ENCODE data around the gene MT1H. TPM values are rescaled to one million over a fixed set of nuclear protein-coding genes. Genes with fewer than 3 reads are reported as not detected.

MT1H gene
- polyA plus RNA-seq, 3 donors: 0.76 TPM; not detected in 2

GRCh38 chr16:56635441-56635967 lies 34.1 kb upstream of the MT1H start:
- Mint-ChIP-seq H3K4me1 (peaks cover 27% of the 10 kb centered on the region), H3K4me3 (peak overlapping the region in 1 of 2 donors; percentile 91), H3K9me3 (peaks cover 0 to 21% (median 10%) of the 10 kb centered on the region in 7 donors), H3K27me3 (ENCODE audit: low read depth in 3 of 3) (peaks cover 96 to 100% (median 98%) of the 10 kb centered on the region in 3 donors), H3K36me3 (peaks cover 0 to 9% of the 10 kb centered on the region in 2 donors), H3K27ac (no peak overlapping the region)
- Histone ChIP-seq H3K79me2 (ENCODE audit: insufficient read depth, low read length) (no peaks in the 10 kb centered on the region), H3K4me3 (replicated peaks in 1 of 3; ENCODE audit: low read depth in 2 of 3, low read length in 3 of 3) (no peak overlapping the region), H3K27me3 (ENCODE audit: control insufficient read depth in 2 of 2, insufficient read depth in 2 of 2, low read length in 2 of 2) (peaks cover 95 to 99% of the 10 kb centered on the region in 2 donors), H3K4me2 (replicated peaks; ENCODE audit: extremely low read depth, low read length, poor library complexity, severe bottlenecking) (no peak overlapping the region), H3K9me3 (replicated peaks in 1 of 2; ENCODE audit: control insufficient read depth in 1 of 2, insufficient read depth in 1 of 2, low read length in 2 of 2) (peaks cover 0 to 67% of the 10 kb centered on the region in 2 donors), H3K9ac (ENCODE audit: insufficient read depth, low read length, poor library complexity, severe bottlenecking) (no peak overlapping the region), H4K20me1 (ENCODE audit: insufficient read depth, low read length) (no peaks in the 10 kb centered on the region), H3K4me1 (ENCODE audit: control insufficient read depth in 1 of 2, insufficient read depth in 2 of 2, low read length in 2 of 2) (peaks cover 13 to 20% of the 10 kb centered on the region in 2 donors), H3K27ac (ENCODE audit: low read depth in 1 of 2, low read length in 2 of 2) (no peak overlapping the region), H3K36me3 (replicated peaks in 1 of 2; ENCODE audit: control insufficient read depth in 1 of 2, insufficient read depth in 2 of 2, low read length in 2 of 2) (no peaks in the 10 kb centered on the region), H2AFZ (ENCODE audit: insufficient read depth, low read depth, low read length, poor library complexity, severe bottlenecking) (no peak overlapping the region)
- no peak for DNase-seq
- no peak for TF ChIP-seq CTCF (IDR thresholded peaks at IDR 0.05)
- 1% methylated on average over 35 of the region's 40 CpGs for WGBS (ENCODE audit: insufficient coverage)
- intact Hi-C loops (cut with micrococcal nuclease): no loop called here

- Mint-ChIP-seq H3K36me3 (peaks cover 0 to 6% of the 10 kb centered on the region in 2 donors), H3K9me3 (peaks cover 0 to 18% (median 10%) of the 10 kb centered on the region in 7 donors), H3K4me1 (peaks cover 25% of the 10 kb centered on the region), H3K27me3 (ENCODE audit: low read depth in 3 of 3) (peaks cover 95 to 99% (median 97%) of the 10 kb centered on the region in 3 donors), H3K4me3 (peak overlapping the region in 1 of 2 donors; percentile 91), H3K27ac (no peak overlapping the region)
- H2AFZ ChIP-seq (ENCODE audit: insufficient read depth, low read depth, low read length, poor library complexity, severe bottlenecking): no peak overlapping the region
- H3K9ac ChIP-seq (ENCODE audit: insufficient read depth, low read length, poor library complexity, severe bottlenecking): no peak overlapping the region
- no peak overlapping the region for H3K4me3 ChIP-seq (replicated peaks in 1 of 3; ENCODE audit: low read depth in 2 of 3, low read length in 3 of 3)
- peaks cover 13 to 19% of the 10 kb centered on the region in 2 donors for H3K4me1 ChIP-seq (ENCODE audit: control insufficient read depth in 1 of 2, insufficient read depth in 2 of 2, low read length in 2 of 2)
- H3K27ac ChIP-seq (ENCODE audit: low read depth in 1 of 2, low read length in 2 of 2): no peak overlapping the region
- WGBS (ENCODE audit: insufficient coverage): 19% methylated on average over 4 of the region's 9 CpGs
- no peak for DNase-seq
- no peaks in the 10 kb centered on the region for H4K20me1 ChIP-seq (ENCODE audit: insufficient read depth, low read length)
- H3K36me3 ChIP-seq (replicated peaks in 1 of 2; ENCODE audit: control insufficient read depth in 1 of 2, insufficient read depth in 2 of 2, low read length in 2 of 2): no peaks in the 10 kb centered on the region
- no peak for TF ChIP-seq CTCF (IDR thresholded peaks at IDR 0.05)
- H3K79me2 ChIP-seq (ENCODE audit: insufficient read depth, low read length): no peaks in the 10 kb centered on the region
- peaks cover 0 to 63% of the 10 kb centered on the region in 2 donors for H3K9me3 ChIP-seq (replicated peaks in 1 of 2; ENCODE audit: control insufficient read depth in 1 of 2, insufficient read depth in 1 of 2, low read length in 2 of 2)
- H3K4me2 ChIP-seq (replicated peaks; ENCODE audit: extremely low read depth, low read length, poor library complexity, severe bottlenecking): no peak overlapping the region
- H3K27me3 ChIP-seq (ENCODE audit: control insufficient read depth in 2 of 2, insufficient read depth in 2 of 2, low read length in 2 of 2): peaks cover 96 to 99% of the 10 kb centered on the region in 2 donors
- intact Hi-C loops (cut with micrococcal nuclease): no loop called here
Observed at GRCh38 chr16:56636616-56637413, 32.8 kb upstream of the MT1H start.
